Coronary artery (tissue), 2 donors: ENCODE results near the gene RAI1.

Source experiments
- DNase-seq: peaks from one replicate; pipeline ENCODE4 v3.0.0-alpha.2; 2017; ENCODE audit warnings: low spot score
- H3K27ac ChIP-seq, 2 donors: fragments of 200-600 bp; sonication (generic); one replicate each; pipeline ENCODE4 v1.5.1; 2016 to 2019
- H3K4me3 ChIP-seq: fragments of 200-600 bp; sonication (generic); 2 replicates; pipeline ENCODE4 v1.5.1; 2016; ENCODE audit warnings: mild to moderate bottlenecking, moderate library complexity
- CTCF ChIP-seq: fragments of 200-600 bp; sonication (generic); IDR thresholded peaks from one replicate; pipeline ENCODE4 v1.5.1; 2019; ENCODE audit warnings: antibody characterized with exemption

The RAI1 gene

GRCh38 chr17:17709815-17710321, 28.6 kb downstream of the RAI1 start:
- Histone ChIP-seq H3K27ac (no peak overlapping the region), H3K4me3 (no peak overlapping the region)
- no peak for TF ChIP-seq CTCF
- DNase-seq: no peak

- DNase-seq: no peak
- no peak for TF ChIP-seq CTCF
- Histone ChIP-seq H3K27ac (peak overlapping the region; percentile 26 to 72), H3K4me3 (no peak overlapping the region)
Measured at GRCh38 chr17:17710355-17710727, 29.1 kb downstream of the RAI1 start.

GRCh38 chr17:17710728-17711541, 29.7 kb downstream of the RAI1 start:
- TF ChIP-seq CTCF: no peak
- Histone ChIP-seq H3K27ac (peak overlapping the region; percentile 40 to 72), H3K4me3 (no peak overlapping the region)
- peak; percentile 81 for DNase-seq

GRCh38 chr17:17711641-17712162, 30.4 kb downstream of the RAI1 start:
- no peak for DNase-seq
- Histone ChIP-seq H3K4me3 (no peak overlapping the region), H3K27ac (peak overlapping the region in 1 of 2 donors; percentile 72)
- TF ChIP-seq CTCF: no peak

- H3K4me3 ChIP-seq: no peak overlapping the region
- no peak overlapping the region for H3K27ac ChIP-seq
- no peak for DNase-seq
- no peak for TF ChIP-seq CTCF
Measured at GRCh38 chr17:17712268-17712924, 31.1 kb downstream of the RAI1 start.

- TF ChIP-seq CTCF: no peak
- Histone ChIP-seq H3K27ac (peak overlapping the region; percentile 54 to 77), H3K4me3 (peak overlapping the region; percentile 3)
- no peak for DNase-seq
Measured at GRCh38 chr17:17713839-17714238, 32.6 kb downstream of the RAI1 start.
